GM18511 (cell line): Measurements from ENCODE around the gene AJM1.
"Not testable (repeated sequence)": the region's sequence is repeated elsewhere in the genome, so short reads cannot be mapped to it uniquely, and the experiment has no call there.

ENCODE experiments used
- ATAC-seq: cut with Tn5 transposase; IDR thresholded peaks from one replicate; pipeline ENCODE4 v1.9.1; 2021; ENCODE audit warnings: mild to moderate bottlenecking, moderate library complexity; ENCODE audit not compliant: unreplicated experiment

The AJM1 gene

GRCh38 chr9:136842380-136842948, at the start of gene AJM1:
Gene AJM1 (plus strand): TSS chr9:136842478. CDS start chr9:136844415, 1,937 bp downstream.
- ATAC-seq = peak; percentile 75

- ATAC-seq = no peak
Measured at GRCh38 chr9:136793086-136793946, 49.0 kb upstream of the AJM1 start.

- no peak for ATAC-seq
Measured at GRCh38 chr9:136794281-136794999, 47.8 kb upstream of the AJM1 start.

GRCh38 chr9:136795000-136795348, 47.3 kb upstream of the AJM1 start:
- no peak for ATAC-seq

- ATAC-seq = no peak
Measured at GRCh38 chr9:136796238-136796774, 46.0 kb upstream of the AJM1 start, which contains the start of gene CCDC183. Gene CCDC183 (plus strand): TSS chr9:136796338. CDS start chr9:136796398, 60 bp downstream.

- not testable (repeated sequence) for ATAC-seq
Measured at GRCh38 chr9:136796775-136797347, 45.4 kb upstream of the AJM1 start.

- no peak for ATAC-seq
Measured at GRCh38 chr9:136798708-136799078, 43.6 kb upstream of the AJM1 start.

GRCh38 chr9:136799079-136799853, 43.0 kb upstream of the AJM1 start:
- no peak for ATAC-seq

GRCh38 chr9:136799854-136800657, 42.2 kb upstream of the AJM1 start:
- ATAC-seq = peak; percentile 58

- no peak for ATAC-seq
Measured at GRCh38 chr9:136802321-136802720, 40.0 kb upstream of the AJM1 start.

- ATAC-seq = not testable (repeated sequence)
Measured at GRCh38 chr9:136803009-136803550, 39.2 kb upstream of the AJM1 start.

- ATAC-seq = no peak
Measured at GRCh38 chr9:136803551-136804508, 38.4 kb upstream of the AJM1 start.

GRCh38 chr9:136804509-136805206, 37.6 kb upstream of the AJM1 start:
- ATAC-seq = no peak

- no peak for ATAC-seq
Measured at GRCh38 chr9:136805207-136805740, 37.0 kb upstream of the AJM1 start.

- no peak for ATAC-seq
Measured at GRCh38 chr9:136806067-136806466, 36.2 kb upstream of the AJM1 start.

GRCh38 chr9:136806631-136807201, 35.6 kb upstream of the AJM1 start:
- no peak for ATAC-seq
